GM21825 (cell line): Measurements from ENCODE around the gene RBCK1.

ENCODE experiments used
- ATAC-seq: cut with Tn5 transposase; IDR thresholded peaks from one replicate; pipeline ENCODE4 v1.9.1; 2021; ENCODE audit warnings: mild to moderate bottlenecking, moderate library complexity; ENCODE audit not compliant: unreplicated experiment

Gene RBCK1

GRCh38 chr20:416950-417800, 9.1 kb downstream of the RBCK1 start:
- ATAC-seq = no peak

- no peak for ATAC-seq
Measured at GRCh38 chr20:417801-418342, 9.8 kb downstream of the RBCK1 start.

- no peak for ATAC-seq
Measured at GRCh38 chr20:418858-419365, 10.8 kb downstream of the RBCK1 start.

GRCh38 chr20:419556-420165, 11.6 kb downstream of the RBCK1 start:
- ATAC-seq = no peak

GRCh38 chr20:420166-420620, 12.1 kb downstream of the RBCK1 start:
- ATAC-seq = no peak

DNA sequence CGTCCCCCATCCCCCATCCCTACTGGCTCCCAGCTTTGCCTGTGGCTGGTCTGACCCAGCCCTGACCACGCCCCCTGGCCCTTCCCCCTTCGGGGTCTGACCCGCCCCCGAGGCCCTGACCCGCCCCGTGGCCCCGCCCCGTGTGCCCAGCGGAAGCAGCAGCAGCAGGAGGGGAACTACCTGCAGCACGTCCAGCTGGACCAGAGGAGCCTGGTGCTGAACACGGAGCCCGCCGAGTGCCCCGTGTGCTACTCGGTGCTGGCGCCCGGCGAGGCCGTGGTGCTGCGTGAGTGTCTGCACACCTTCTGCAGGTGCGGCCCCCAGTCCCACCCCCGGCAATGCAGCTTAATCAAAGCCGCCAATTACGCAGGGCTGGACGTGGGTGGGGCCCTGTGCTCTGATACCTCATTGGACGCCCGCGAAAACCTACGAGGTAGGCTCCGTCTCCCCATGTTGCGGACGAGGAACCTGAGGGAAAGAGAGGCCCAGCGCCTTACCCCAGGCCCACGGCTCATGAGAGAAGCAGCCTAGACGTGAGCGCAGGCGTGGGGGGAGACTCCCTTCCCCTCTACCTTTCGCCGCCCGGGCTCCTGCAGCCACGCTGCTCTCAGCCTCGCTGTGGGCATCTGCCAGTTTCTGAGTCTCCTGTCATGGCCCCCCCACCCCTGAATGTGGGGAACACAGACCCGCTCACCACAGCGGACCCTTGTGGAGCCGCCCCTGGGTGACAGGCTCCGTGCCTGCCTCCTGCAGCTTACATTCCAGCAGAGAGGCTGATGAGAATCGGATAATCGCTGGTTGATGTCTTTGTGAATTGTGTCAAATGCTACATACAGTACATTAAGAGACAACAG, 12.8 kb downstream of the RBCK1 start:
- no peak for ATAC-seq

GRCh38 chr20:421685-422250, 13.7 kb downstream of the RBCK1 start:
- ATAC-seq = no peak

GRCh38 chr20:426566-426965, 18.5 kb downstream of the RBCK1 start:
- no peak for ATAC-seq

DNA sequence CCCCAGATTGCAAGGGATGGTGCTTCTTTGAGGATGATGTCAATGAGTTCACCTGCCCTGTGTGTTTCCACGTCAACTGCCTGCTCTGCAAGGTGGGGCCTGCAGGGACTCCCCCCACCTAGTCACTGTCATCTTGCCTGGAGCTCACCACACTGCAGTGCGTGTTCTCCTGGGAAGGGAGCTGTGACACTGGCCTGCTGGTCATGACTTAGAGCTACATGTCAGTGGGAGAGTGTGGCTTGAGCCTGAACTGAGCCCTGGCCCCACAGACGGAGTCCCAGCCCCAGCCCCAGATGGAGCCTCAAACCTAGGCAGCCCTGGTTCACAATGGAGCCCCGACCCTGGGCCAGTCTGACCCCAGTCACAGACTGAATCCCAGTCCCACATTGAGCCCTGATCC, 19.3 kb downstream of the RBCK1 start:
- ATAC-seq = no peak

- no peak for ATAC-seq
Measured at GRCh38 chr20:427849-428657, 20.0 kb downstream of the RBCK1 start.

DNA sequence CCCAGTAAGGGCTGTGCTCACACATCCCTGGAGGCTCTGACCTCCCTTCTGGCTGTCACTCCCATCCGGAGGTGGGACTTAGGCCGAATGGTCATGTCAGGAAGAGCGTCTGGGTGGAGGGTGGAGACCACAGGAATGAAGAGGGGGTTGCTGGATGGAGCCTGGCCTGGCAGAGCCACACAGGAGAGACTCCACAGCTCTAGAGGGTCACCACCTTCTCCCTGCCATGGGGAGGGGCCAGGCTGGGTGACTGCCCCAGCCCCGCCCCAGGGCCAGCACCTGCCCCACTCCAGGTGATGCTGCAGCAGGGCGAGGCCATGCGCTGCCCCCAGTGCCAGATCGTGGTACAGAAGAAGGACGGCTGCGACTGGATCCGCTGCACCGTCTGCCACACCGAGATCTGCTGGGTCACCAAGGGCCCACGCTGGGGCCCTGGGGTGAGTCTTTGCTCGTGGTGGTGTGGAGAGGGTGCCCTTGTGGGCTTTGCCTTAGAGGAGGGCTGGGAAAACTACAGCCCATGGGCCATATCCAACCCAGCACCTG, 20.6 kb downstream of the RBCK1 start:
- ATAC-seq = no peak

GRCh38 chr20:430091-430999, 22.2 kb downstream of the RBCK1 start:
- ATAC-seq = no peak

DNA sequence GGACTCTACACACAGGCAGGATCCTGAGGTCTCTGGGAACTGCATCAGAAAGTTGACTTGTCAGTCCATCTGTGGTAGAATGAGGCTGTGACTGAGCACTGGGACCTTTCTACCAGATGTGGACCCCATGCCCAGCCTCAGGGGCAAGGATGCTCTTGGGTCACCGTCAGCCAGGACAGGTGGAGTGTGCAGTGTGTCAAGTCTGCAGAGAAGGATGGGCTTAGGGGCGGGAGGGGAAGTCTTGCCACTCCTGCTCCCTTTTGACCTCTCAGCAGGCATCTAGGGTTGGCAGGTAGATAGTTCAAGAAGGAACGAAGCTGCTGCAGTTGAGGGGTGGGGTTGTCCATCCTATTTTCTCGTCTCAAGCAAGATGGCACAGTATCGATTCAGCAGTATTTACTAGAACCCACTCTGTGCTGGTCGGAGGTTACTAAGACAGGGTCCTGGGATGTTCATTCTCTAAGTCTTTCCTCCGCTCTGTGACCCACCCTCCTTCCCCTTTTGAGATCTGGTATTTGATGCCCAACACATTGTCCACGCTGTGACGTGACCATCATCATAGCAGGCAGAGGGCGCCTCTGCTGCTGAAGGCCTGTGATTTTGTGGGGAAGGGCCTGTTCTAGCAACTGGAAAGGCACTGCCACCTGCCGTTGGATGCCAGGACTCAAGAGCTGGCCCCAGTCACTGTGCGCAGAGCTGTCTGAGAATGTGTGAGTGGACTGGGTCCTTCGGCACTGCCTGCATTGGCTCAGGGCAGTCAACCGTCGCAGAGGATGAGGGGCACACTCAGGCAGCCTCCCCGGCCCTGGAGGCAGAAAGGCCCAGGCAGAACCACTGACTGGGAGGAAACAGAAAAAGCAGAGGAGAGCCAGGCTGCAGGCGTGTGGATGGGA, 23.2 kb downstream of the RBCK1 start:
- ATAC-seq = no peak

DNA sequence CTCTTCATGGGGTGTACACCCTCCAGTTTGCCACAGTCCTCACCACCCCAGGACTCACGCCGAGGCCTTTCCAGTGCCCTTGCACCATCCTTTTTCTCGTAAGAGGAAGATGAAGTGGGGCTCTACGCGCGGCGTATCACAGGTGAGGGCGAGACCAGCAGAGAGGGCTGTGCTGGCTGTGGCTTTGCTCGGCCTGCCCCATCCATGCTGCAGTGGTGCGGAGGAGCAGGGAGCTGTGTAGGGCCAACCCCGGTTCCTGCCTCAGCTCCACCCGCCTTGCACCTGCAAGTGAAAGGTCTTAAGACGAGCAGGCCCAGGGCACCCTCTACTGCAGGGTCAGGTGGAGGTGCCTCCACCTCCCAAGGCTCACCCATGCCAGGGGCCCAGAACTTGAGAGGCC, 24.1 kb downstream of the RBCK1 start:
- ATAC-seq = no peak

- ATAC-seq = no peak
Measured at GRCh38 chr20:432677-433299, 24.7 kb downstream of the RBCK1 start.

GRCh38 chr20:433300-433975, 25.3 kb downstream of the RBCK1 start:
- ATAC-seq = peak; percentile 76
